NCI-H2227 treated with DMSO at 0.1 percent for 48 hours (cell line): ENCODE results near the gene RAB37.

ENCODE experiments used
- DNase-seq: peaks from one replicate; lab custom pipeline; 2025; lab: John Stamatoyannopoulos, UW

RAB37 gene

GRCh38 chr17:74778960-74779359, 41.9 kb downstream of the RAB37 start:
- no peak for DNase-seq

GRCh38 chr17:74779501-74779900, 42.4 kb downstream of the RAB37 start:
- DNase-seq = no peak

- DNase-seq = no peak
Measured at GRCh38 chr17:74779948-74780400, 42.9 kb downstream of the RAB37 start.

- no peak for DNase-seq
Measured at GRCh38 chr17:74780443-74781238, 43.6 kb downstream of the RAB37 start.

GRCh38 chr17:74782571-74782970, 45.5 kb downstream of the RAB37 start:
- no peak for DNase-seq

GRCh38 chr17:74784125-74784810, 47.2 kb downstream of the RAB37 start:
- no peak for DNase-seq

GRCh38 chr17:74785096-74785980, 48.3 kb downstream of the RAB37 start:
- DNase-seq = no peak

GRCh38 chr17:74785981-74786360, 48.9 kb downstream of the RAB37 start:
- no peak for DNase-seq

GRCh38 chr17:74786431-74787055, 49.5 kb downstream of the RAB37 start:
- peak; percentile 10 for DNase-seq

GRCh38 chr17:74790161-74791058, 53.4 kb downstream of the RAB37 start:
- no peak for DNase-seq

- DNase-seq = no peak
Measured at GRCh38 chr17:74792586-74793105, 55.6 kb downstream of the RAB37 start.

GRCh38 chr17:74795327-74796020, 58.4 kb downstream of the RAB37 start:
- no peak for DNase-seq

GRCh38 chr17:74796211-74796610, 59.2 kb downstream of the RAB37 start:
- no peak for DNase-seq

- no peak for DNase-seq
Measured at GRCh38 chr17:74796866-74797265, 59.8 kb downstream of the RAB37 start.
